Measurements from ENCODE around the gene METTL1.
"Not testable (repeated sequence)": the region's sequence is repeated elsewhere in the genome, so short reads cannot be mapped to it uniquely, and the experiment has no call there.

Gene METTL1

DNA sequence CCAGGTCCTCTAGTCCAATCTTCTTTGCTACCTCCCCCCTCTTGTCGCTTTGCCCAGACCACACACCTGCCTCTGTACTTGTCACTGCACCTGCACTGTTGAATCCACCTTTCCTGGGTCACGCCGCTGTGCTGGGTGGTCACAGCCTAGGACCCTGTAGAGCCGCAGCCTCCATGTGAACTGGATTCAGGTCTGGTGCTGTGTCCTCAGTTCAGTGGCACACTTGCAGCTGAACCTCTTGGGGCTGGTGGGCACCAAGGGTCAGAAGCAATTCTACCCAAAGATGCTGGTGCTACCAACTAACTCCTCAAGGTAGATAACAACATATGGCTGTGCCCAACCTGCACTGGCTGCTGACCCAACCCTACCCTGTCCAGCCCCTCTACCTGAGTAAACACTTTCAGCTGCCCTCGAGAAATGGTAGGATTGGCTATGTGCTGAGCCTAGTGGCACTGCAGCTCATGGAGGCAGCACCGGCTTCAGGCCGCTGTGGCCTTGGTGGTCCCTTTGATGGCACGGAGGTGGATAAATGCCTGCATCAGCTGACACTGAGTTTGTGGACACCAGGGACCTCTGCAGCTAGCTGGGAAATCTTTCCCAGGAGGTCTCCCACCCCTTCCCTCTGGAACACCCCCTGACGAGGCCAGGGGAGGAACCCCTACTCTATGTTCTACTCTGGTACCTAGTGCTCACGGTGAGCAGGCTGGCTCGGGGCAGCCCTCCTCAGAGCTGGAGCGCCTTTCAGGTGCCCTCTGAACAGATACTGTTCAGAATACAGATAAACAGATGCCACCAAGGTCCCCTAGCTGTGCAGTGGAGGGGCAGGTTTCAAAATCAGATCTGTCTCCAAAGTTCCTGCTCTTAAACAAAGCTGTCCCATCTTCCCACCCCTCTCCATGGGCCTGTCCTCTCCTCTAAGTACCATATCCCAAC, 47.6 kb downstream of the METTL1 start:
- DNase-seq: no peak
- H3K27me3 ChIP-seq (ENCODE audit: insufficient read depth, low read depth, severe bottlenecking): no peaks in the 10 kb centered on the region
- peaks cover 24% of the 10 kb centered on the region for H3K36me3 ChIP-seq
- TF ChIP-seq, protein P1, sequence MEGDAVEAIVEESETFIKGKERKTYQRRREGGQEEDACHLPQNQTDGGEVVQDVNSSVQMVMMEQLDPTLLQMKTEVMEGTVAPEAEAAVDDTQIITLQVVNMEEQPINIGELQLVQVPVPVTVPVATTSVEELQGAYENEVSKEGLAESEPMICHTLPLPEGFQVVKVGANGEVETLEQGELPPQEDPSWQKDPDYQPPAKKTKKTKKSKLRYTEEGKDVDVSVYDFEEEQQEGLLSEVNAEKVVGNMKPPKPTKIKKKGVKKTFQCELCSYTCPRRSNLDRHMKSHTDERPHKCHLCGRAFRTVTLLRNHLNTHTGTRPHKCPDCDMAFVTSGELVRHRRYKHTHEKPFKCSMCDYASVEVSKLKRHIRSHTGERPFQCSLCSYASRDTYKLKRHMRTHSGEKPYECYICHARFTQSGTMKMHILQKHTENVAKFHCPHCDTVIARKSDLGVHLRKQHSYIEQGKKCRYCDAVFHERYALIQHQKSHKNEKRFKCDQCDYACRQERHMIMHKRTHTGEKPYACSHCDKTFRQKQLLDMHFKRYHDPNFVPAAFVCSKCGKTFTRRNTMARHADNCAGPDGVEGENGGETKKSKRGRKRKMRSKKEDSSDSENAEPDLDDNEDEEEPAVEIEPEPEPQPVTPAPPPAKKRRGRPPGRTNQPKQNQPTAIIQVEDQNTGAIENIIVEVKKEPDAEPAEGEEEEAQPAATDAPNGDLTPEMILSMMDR (IDR thresholded peaks at IDR 0.05; ENCODE audit: low read depth, low read length): no peak
- H3K4me3 ChIP-seq (ENCODE audit: low read depth, low read length): no peak overlapping the region
- no peaks in the 10 kb centered on the region for H3K9me3 ChIP-seq (ENCODE audit: severe bottlenecking)
- H3K27ac ChIP-seq: no peak overlapping the region

DNA sequence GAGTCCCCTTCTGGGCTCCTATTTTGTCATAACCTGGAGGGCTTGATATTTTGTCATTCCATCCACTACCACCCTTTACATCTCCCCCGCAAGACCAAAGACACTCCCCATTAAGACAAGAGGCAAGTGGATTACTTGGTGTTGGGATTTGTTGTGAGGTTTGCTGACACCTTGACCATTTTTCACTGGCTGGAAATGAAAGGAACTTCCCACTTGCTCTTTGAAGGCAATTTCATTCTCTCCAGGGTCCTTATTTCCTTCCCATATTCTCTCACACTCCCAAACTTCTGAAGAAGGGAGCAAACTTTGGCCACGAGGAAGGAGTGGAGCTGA, 48.3 kb downstream of the METTL1 start:
- TF ChIP-seq, protein P1 (IDR thresholded peaks at IDR 0.05; ENCODE audit: low read depth, low read length): no peak
- H3K36me3 ChIP-seq: peaks cover 30% of the 10 kb centered on the region
- H3K27ac ChIP-seq: no peak overlapping the region
- H3K27me3 ChIP-seq (ENCODE audit: insufficient read depth, low read depth, severe bottlenecking): no peaks in the 10 kb centered on the region
- DNase-seq: no peak
- H3K4me3 ChIP-seq (ENCODE audit: low read depth, low read length): no peak overlapping the region
- no peaks in the 10 kb centered on the region for H3K9me3 ChIP-seq (ENCODE audit: severe bottlenecking)

DNA sequence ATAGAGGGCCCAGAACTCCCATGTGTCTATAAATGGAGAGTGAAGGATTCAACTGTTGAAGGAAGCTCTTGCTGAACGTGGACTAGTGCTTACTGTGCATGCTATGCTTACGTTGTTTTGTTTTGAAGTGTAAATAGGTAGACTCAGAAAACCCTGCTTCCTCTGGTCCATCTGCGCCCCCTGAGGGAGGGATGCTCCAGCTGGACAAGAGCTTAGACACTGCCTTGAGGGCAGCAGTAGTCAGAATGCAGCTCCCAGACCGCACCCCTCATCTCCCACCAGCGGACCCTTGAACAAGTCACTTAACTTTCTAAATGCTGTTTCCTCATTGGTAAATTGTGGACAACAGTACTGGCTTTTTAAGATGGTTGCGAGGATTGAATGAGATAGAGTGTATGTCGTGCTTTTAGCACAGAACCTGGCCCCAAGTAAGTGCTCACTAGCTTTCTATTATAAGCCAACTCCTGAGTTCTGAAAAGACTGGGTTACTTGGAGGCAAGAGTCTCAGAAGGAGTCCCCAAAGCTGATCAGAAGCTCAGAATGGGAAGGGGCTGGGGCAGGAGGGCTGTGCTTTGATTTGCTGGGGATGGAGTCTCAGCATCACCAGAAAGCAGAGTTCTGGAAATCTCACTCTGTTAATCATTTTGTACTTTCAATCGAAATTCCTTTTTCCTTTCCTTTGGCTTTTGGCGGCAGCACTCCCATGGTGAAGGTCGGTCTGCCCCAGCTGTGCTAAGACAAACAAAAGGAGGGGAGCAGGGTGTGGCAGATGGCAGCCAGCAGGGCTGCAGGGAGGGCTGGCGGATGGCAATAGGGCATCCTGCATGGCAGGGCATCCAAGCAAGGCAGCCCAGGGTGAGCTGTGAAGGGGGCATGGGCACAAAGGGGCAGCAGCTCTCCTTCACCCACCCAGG, 48.9 kb downstream of the METTL1 start:
- no peaks in the 10 kb centered on the region for H3K27me3 ChIP-seq (ENCODE audit: insufficient read depth, low read depth, severe bottlenecking)
- peaks cover 36% of the 10 kb centered on the region for H3K36me3 ChIP-seq
- DNase-seq: no peak

DNA sequence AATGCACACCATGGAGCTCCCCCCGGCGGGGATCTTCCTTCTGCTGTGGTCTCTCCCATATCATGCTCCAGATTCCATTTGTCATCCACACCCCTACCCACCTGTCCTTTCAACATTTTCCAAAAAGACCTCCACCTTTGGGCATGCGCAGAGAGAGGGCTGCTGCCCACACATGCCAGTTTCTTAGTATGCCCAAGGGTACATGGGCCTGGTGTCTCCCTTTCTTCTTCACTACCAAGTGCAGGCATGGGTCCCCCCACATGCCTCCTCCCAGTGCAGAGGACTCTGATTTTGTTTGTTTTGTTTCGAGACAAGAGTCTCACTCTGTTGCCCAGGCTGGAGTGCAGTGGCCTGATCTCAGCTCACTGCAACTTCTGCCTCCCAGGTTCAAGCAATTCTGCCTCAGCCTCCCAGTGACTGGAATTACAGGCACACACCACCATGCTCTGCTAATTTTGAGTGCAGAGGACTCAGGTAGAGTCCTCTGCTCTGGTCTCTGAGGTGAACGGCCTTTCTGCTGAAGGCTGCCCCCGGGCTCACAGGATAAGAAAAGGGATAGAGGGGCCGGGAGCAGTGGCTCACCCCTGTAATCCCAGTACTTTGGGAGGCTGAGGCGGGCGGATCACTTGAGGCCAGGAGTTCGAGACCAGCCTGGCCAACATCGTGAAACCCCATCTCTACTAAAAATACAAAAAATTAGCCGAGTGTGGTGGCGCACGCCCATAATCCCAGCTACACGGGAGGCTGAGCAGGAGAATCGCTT, 49.9 kb downstream of the METTL1 start:
- H3K9me3 ChIP-seq (ENCODE audit: severe bottlenecking); H3K27me3 ChIP-seq (ENCODE audit: insufficient read depth, low read depth, severe bottlenecking); H3K27ac ChIP-seq; DNase-seq; H3K4me3 ChIP-seq (ENCODE audit: low read depth, low read length): not testable (repeated sequence)
- peaks cover 35% of the 10 kb centered on the region for H3K36me3 ChIP-seq

More for the DNA sequence above, 48.9 kb downstream of the METTL1 start:
- Histone ChIP-seq H3K9me3 (ENCODE audit: severe bottlenecking) (no peaks in the 10 kb centered on the region), H3K27ac (no peak overlapping the region), H3K4me3 (ENCODE audit: low read depth, low read length) (no peak overlapping the region)
- TF ChIP-seq, protein P1 (IDR thresholded peaks at IDR 0.05; ENCODE audit: low read depth, low read length): no peak

DNA sequence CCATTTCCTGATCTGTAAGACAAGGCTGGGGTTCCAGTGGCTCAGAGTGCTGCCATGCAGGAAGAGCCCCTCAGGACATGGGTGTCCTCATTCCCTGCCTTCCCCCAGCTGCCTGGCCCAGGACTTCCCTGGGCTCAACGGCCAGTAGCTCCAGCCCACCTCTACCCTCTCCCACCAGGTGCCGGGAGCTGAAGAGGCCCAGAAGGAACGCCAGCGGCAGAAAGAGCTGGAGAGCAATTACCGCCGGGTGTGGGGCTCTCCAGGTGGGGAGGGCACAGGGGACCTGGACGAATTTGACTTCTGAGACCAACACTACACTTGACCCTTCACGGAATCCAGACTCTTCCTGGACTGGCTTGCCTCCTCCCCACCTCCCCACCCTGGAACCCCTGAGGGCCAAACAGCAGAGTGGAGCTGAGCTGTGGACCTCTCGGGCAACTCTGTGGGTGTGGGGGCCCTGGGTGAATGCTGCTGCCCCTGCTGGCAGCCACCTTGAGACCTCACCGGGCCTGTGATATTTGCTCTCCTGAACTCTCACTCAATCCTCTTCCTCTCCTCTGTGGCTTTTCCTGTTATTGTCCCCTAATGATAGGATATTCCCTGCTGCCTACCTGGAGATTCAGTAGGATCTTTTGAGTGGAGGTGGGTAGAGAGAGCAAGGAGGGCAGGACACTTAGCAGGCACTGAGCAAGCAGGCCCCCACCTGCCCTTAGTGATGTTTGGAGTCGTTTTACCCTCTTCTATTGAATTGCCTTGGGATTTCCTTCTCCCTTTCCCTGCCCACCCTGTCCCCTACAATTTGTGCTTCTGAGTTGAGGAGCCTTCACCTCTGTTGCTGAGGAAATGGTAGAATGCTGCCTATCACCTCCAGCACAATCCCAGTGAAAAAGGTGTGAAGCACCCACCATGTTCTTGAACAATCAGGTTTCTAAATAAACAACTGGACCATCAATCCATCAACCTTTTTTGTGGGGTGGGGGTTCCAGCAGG, 51.0 kb downstream of the METTL1 start:
- Histone ChIP-seq H3K27ac (no peak overlapping the region), H3K4me3 (ENCODE audit: low read depth, low read length) (no peak overlapping the region), H3K27me3 (ENCODE audit: insufficient read depth, low read depth, severe bottlenecking) (no peaks in the 10 kb centered on the region), H3K9me3 (ENCODE audit: severe bottlenecking) (no peaks in the 10 kb centered on the region), H3K36me3 (peaks cover 43% of the 10 kb centered on the region)
- DNase-seq: no peak
- TF ChIP-seq, protein P1 (IDR thresholded peaks at IDR 0.05; ENCODE audit: low read depth, low read length): no peak
